Skeletal muscle satellite cell (primary cell): Measurements from ENCODE around the gene LIPG.
"Not testable (repeated sequence)": the region's sequence is repeated elsewhere in the genome, so short reads cannot be mapped to it uniquely, and the experiment has no call there.

Source experiments
- H3K27me3 ChIP-seq: 2 replicates; pipeline ENCODE4 v1.7.0; 2013; ENCODE audit warnings: low read length; ENCODE audit not compliant: control insufficient read depth, insufficient read depth
- H3K36me3 ChIP-seq: 2 replicates; pipeline ENCODE4 v1.7.0; 2013; ENCODE audit warnings: mild to moderate bottlenecking, control low read depth, low read length; ENCODE audit not compliant: insufficient read depth
- H3K4me1 ChIP-seq: 2 replicates; pipeline ENCODE4 v1.7.0; 2013; ENCODE audit warnings: low read length; ENCODE audit not compliant: control insufficient read depth, insufficient read depth
- H3K4me2 ChIP-seq: 2 replicates; pipeline ENCODE4 v1.7.0; 2013; ENCODE audit warnings: mild to moderate bottlenecking, low read length
- H3K4me3 ChIP-seq: 2 replicates; pipeline ENCODE4 v1.7.0; 2013; ENCODE audit warnings: low read length
- H3K9ac ChIP-seq: 2 replicates; pipeline ENCODE4 v1.7.0; 2013; ENCODE audit warnings: mild to moderate bottlenecking, low read depth, low read length, moderate library complexity
- H3K9me3 ChIP-seq: replicated peaks from 2 replicates; pipeline ENCODE4 v1.7.0; 2013; ENCODE audit warnings: mild to moderate bottlenecking, control low read depth, low read length

LIPG gene

GRCh38 chr18:49581371-49581770, 19.5 kb downstream of the LIPG start:
- Histone ChIP-seq H3K4me3 (no peak overlapping the region), H3K9ac (no peak overlapping the region), H3K9me3 (no peaks in the 10 kb centered on the region), H3K4me1 (peaks cover 5% of the 10 kb centered on the region), H3K4me2 (no peak overlapping the region), H3K36me3 (no peaks in the 10 kb centered on the region), H3K27me3 (no peaks in the 10 kb centered on the region)

- no peak overlapping the region for H3K4me3 ChIP-seq
- no peaks in the 10 kb centered on the region for H3K27me3 ChIP-seq
- no peaks in the 10 kb centered on the region for H3K36me3 ChIP-seq
- no peak overlapping the region for H3K9ac ChIP-seq
- H3K4me1 ChIP-seq, result peaks cover 5% of the 10 kb centered on the region
- no peaks in the 10 kb centered on the region for H3K9me3 ChIP-seq
- no peak overlapping the region for H3K4me2 ChIP-seq
These were observed 20.7 kb downstream of the LIPG start for GRCh38 chr18:49582579-49582978.

GRCh38 chr18:49584394-49584793, 22.5 kb downstream of the LIPG start:
- H3K36me3 ChIP-seq, result no peaks in the 10 kb centered on the region
- no peak overlapping the region for H3K9ac ChIP-seq
- H3K4me2 ChIP-seq, result no peak overlapping the region
- H3K4me3 ChIP-seq, result no peak overlapping the region
- no peaks in the 10 kb centered on the region for H3K9me3 ChIP-seq
- no peaks in the 10 kb centered on the region for H3K27me3 ChIP-seq
- peaks cover 5% of the 10 kb centered on the region for H3K4me1 ChIP-seq

GRCh38 chr18:49584951-49585350, 23.1 kb downstream of the LIPG start:
- not testable (repeated sequence) for H3K9me3 ChIP-seq, H3K4me1 ChIP-seq, H3K36me3 ChIP-seq, H3K9ac ChIP-seq, H3K4me2 ChIP-seq, H3K27me3 ChIP-seq, H3K4me3 ChIP-seq

DNA sequence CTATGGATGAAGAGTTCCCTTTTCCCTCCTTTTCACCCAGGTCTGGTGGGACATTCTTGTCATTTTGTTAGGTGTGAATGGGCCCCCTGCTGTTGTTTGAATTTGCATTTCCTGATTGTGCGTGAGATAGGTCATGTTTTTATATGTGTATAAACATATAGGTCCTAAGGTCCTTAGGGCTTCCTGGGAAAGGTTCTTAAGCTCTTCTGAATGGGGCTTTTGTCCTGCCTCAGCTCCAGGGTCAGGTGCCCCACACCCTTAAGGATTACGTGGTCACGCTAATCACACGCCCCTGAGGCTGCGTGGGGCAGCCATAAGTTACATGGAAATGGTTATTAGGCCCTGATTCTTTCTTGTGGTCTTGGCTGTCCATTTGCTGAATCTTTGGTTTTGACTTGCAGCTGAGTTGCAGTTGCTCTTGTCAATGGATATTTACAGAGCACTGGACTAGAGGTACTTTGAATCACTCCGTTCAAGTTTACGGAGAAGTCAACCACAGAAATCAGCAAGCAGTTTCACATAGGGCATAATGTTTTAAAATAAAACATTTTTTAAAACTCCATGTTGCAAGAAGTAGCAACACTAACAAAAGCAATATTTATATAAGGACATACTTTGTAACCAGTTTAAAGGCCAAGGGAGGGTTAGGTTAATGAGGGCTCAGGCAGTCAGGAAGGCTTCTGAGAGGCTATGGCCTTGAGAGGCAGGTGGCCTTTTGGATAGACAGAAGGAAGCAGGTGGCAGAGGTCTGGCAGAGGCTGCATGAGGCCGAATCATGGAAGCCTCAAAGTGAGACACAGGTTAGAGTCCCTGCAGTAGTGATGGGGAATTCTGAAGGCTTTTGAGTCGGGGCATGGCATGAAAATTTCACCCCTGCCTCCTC, 24.2 kb downstream of the LIPG start:
- Histone ChIP-seq H3K4me3 (no peak overlapping the region), H3K9me3 (no peaks in the 10 kb centered on the region), H3K4me2 (no peak overlapping the region), H3K4me1 (peaks cover 5% of the 10 kb centered on the region), H3K27me3 (no peaks in the 10 kb centered on the region), H3K36me3 (no peaks in the 10 kb centered on the region), H3K9ac (no peak overlapping the region)

DNA sequence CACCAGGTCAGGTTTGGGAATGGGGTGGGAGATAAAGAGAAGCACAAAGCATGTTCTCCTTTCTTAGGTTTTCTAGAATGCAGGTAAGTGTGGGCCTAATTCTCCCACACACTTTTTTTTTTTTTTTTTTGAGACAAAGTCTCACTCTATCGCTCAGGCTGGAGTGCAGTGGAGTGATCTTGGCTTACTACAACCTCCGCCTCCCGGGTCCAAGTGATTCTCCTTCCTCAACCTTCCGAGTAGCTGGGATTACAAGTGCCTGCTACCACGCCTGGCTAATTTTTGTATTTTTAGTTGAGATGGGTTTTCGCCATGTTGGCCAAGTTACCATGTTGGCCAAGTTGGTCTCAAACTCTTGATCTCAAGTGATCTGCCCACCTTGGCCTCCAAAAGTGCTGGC, 26.3 kb downstream of the LIPG start:
- Histone ChIP-seq H3K4me1 (peaks cover 5% of the 10 kb centered on the region), H3K27me3 (no peaks in the 10 kb centered on the region), H3K4me3 (no peak overlapping the region), H3K36me3 (no peaks in the 10 kb centered on the region), H3K9ac (no peak overlapping the region), H3K9me3 (no peaks in the 10 kb centered on the region), H3K4me2 (no peak overlapping the region)

DNA sequence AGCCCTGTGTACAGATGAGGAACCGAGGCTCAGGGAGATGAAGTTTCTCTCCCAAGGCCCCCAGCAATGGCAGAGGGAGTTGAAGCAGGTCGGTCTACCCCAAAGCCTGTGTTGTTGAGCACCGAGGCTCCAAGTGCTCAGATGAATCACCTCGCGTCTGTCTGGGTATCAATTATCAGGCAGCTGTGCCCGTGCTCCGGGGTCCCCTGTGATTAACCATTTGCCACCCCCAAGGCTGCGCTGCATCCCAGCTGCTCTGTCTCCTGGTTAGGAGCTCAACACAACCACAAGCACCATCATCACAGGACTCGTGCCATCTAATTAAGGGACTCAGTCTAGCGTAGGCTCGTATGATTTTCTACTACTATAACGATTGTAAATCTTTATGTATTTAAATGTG, 27.1 kb downstream of the LIPG start:
- Histone ChIP-seq H3K4me2 (no peak overlapping the region), H3K4me1 (peaks cover 4% of the 10 kb centered on the region), H3K36me3 (no peaks in the 10 kb centered on the region), H3K4me3 (no peak overlapping the region), H3K27me3 (no peaks in the 10 kb centered on the region), H3K9ac (no peak overlapping the region), H3K9me3 (no peaks in the 10 kb centered on the region)

GRCh38 chr18:49590608-49591007, 28.8 kb downstream of the LIPG start:
- Histone ChIP-seq H3K4me3 (no peak overlapping the region), H3K36me3 (no peaks in the 10 kb centered on the region), H3K4me2 (no peak overlapping the region), H3K4me1 (no peaks in the 10 kb centered on the region), H3K9me3 (no peaks in the 10 kb centered on the region), H3K9ac (no peak overlapping the region), H3K27me3 (no peaks in the 10 kb centered on the region)

- Histone ChIP-seq H3K4me1 (no peaks in the 10 kb centered on the region), H3K9me3 (no peaks in the 10 kb centered on the region), H3K27me3 (no peaks in the 10 kb centered on the region), H3K4me2 (no peak overlapping the region), H3K4me3 (no peak overlapping the region), H3K9ac (no peak overlapping the region), H3K36me3 (no peaks in the 10 kb centered on the region)
These were observed 29.4 kb downstream of the LIPG start for GRCh38 chr18:49591271-49591670.

- Histone ChIP-seq H3K9me3 (no peaks in the 10 kb centered on the region), H3K4me2 (no peak overlapping the region), H3K36me3 (no peaks in the 10 kb centered on the region)
These were observed 29.9 kb downstream of the LIPG start for GRCh38 chr18:49591775-49592174.

GRCh38 chr18:49596687-49597086, 34.8 kb downstream of the LIPG start:
- Histone ChIP-seq H3K36me3 (no peaks in the 10 kb centered on the region), H3K9me3 (no peaks in the 10 kb centered on the region), H3K4me2 (no peak overlapping the region), H3K27me3 (peaks cover 12% of the 10 kb centered on the region), H3K4me3 (no peak overlapping the region), H3K9ac (no peak overlapping the region), H3K4me1 (no peaks in the 10 kb centered on the region)

More at GRCh38 chr18:49591775-49592174, 29.9 kb downstream of the LIPG start:
- H3K4me3 ChIP-seq, result no peak overlapping the region
- no peak overlapping the region for H3K9ac ChIP-seq
- no peaks in the 10 kb centered on the region for H3K4me1 ChIP-seq
- no peaks in the 10 kb centered on the region for H3K27me3 ChIP-seq
